GM12892 (cell line): ENCODE measurements around the gene SPAG8. TPM values are rescaled to one million over a fixed set of nuclear protein-coding genes. Genes with fewer than 3 reads are reported as not detected.
A peak's percentile ranks its signal among the peaks of the same experiment; 100 is the strongest.

Experiments
- DNase-seq: peaks from one replicate; pipeline ENCODE4 v3.0.0; 2011; ENCODE audit not compliant: insufficient read length
- FAIRE-seq: peaks from 2 replicates; lab custom pipeline; 2011; peaks lifted over from hg19 to GRCh38; lab: Jason Lieb, UNC
- POLR2A ChIP-seq: IDR thresholded peaks from 2 replicates; pipeline ENCODE4 v1.6.1; 2011; ENCODE audit warnings: low read depth, low read length, control low read depth
- POLR2AphosphoS5 ChIP-seq: IDR thresholded peaks from 2 replicates; pipeline ENCODE4 v1.6.1; 2011; ENCODE audit warnings: low read depth, low read length, control low read depth
- TAF1 ChIP-seq: IDR thresholded peaks from 2 replicates; pipeline ENCODE4 v1.6.1; 2011; ENCODE audit warnings: low read depth, mild to moderate bottlenecking, control low read depth, low read length, borderline replicate concordance
- polyA plus RNA-seq: library from polyadenylated mRNA; unstranded; fragments of >200 nt; gene quantifications from one replicate; pipeline ENCODE4 v1.2.1, GENCODE V29; 2012; ENCODE audit warnings: missing spikeins, inconsistent platforms; ENCODE audit not compliant: missing spikeins

SPAG8 gene
- polyA plus RNA-seq: 2.0 TPM

- FAIRE-seq (peak; percentile 97), DNase-seq (peak; percentile 92)
- TF ChIP-seq POLR2A (peak; percentile 32; the same call in 1 of the 2 replicates), TAF1 (no peak), POLR2AphosphoS5 (peak; percentile 38; the same call in 1 of the 2 replicates)
Measured at GRCh38 chr9:35812025-35812602, at the start of gene SPAG8. SPAG8 (minus strand) TSS chr9:35812262; CDS start chr9:35812147, 115 bp downstream.

GRCh38 chr9:35861161-35861897 is 49.3 kb upstream of the SPAG8 start:
- TF ChIP-seq POLR2A: no peak
- TF ChIP-seq TAF1: no peak
- no peak for TF ChIP-seq POLR2AphosphoS5
- FAIRE-seq: no peak

GRCh38 chr9:35859990-35860339 is 47.9 kb upstream of the SPAG8 start:
- DNase-seq: no peak
- TF ChIP-seq POLR2A (no peak), TAF1 (no peak), POLR2AphosphoS5 (no peak)
- FAIRE-seq: no peak

More at GRCh38 chr9:35861161-35861897, 49.3 kb upstream of the SPAG8 start:
- no peak for DNase-seq

GRCh38 chr9:35859310-35859989 is 47.4 kb upstream of the SPAG8 start:
- no peak for FAIRE-seq
- DNase-seq: no peak
- TF ChIP-seq POLR2AphosphoS5: no peak
- TF ChIP-seq TAF1: no peak
- no peak for TF ChIP-seq POLR2A

- no peak for FAIRE-seq
- TF ChIP-seq TAF1 (no peak), POLR2A (no peak), POLR2AphosphoS5 (no peak)
Measured at GRCh38 chr9:35858458-35858857, 46.4 kb upstream of the SPAG8 start.

GRCh38 chr9:35856882-35857281 is 44.8 kb upstream of the SPAG8 start:
- DNase-seq (no peak), FAIRE-seq (no peak)
- TF ChIP-seq POLR2AphosphoS5: no peak
- TF ChIP-seq TAF1: no peak
- TF ChIP-seq POLR2A: no peak

More at GRCh38 chr9:35858458-35858857, 46.4 kb upstream of the SPAG8 start:
- no peak for DNase-seq

GRCh38 chr9:35856206-35856605 is 44.1 kb upstream of the SPAG8 start:
- no peak for TF ChIP-seq TAF1
- FAIRE-seq (no peak), DNase-seq (no peak)

- FAIRE-seq (no peak), DNase-seq (no peak)
- TF ChIP-seq POLR2AphosphoS5 (no peak), TAF1 (no peak), POLR2A (no peak)
Measured at GRCh38 chr9:35854091-35854762, 42.2 kb upstream of the SPAG8 start.

- DNase-seq (no peak), FAIRE-seq (no peak)
Measured at GRCh38 chr9:35852876-35853865, 41.1 kb upstream of the SPAG8 start.

GRCh38 chr9:35852267-35852815 is 40.3 kb upstream of the SPAG8 start:
- DNase-seq (no peak), FAIRE-seq (no peak)

More at GRCh38 chr9:35852876-35853865, 41.1 kb upstream of the SPAG8 start:
- TF ChIP-seq POLR2AphosphoS5: no peak
- no peak for TF ChIP-seq TAF1

More at GRCh38 chr9:35852267-35852815, 40.3 kb upstream of the SPAG8 start:
- TF ChIP-seq POLR2AphosphoS5: no peak
- no peak for TF ChIP-seq TAF1
- no peak for TF ChIP-seq POLR2A
